K562 (cell line): ENCODE measurements around the gene VGLL1. TPM values are rescaled to one million over a fixed set of nuclear protein-coding genes. Genes with fewer than 3 reads are reported as not detected.
A peak's percentile ranks its signal among the peaks of the same experiment; 100 is the strongest.

ENCODE experiments used
- BRD9 ChIP-seq: fragments of 450-650 bp; IDR thresholded peaks from 2 replicates; pipeline ENCODE4 v1.6.1; 2018; ENCODE audit warnings: low read depth; ENCODE audit not compliant: partially characterized antibody
- CEBPB ChIP-seq: fragments of 450-650 bp; IDR thresholded peaks from 2 replicates; pipeline ENCODE4 v1.6.1; 2016; ENCODE audit warnings: missing genetic modification characterization, missing compliant biosample characterization
- DNMT1 ChIP-seq: fragments of 450-650 bp; IDR thresholded peaks from 2 replicates; pipeline ENCODE4 v1.6.1; 2016; ENCODE audit warnings: antibody characterized with exemption, mild to moderate bottlenecking
- DPF2 ChIP-seq: fragments of 450-650 bp; IDR thresholded peaks from 2 replicates; pipeline ENCODE4 v1.6.1; 2016
- FOXA3 ChIP-seq, 2 experiments: fragments of 450-650 bp in 1 of 2; sonication (generic) in 1 of 2; formaldehyde crosslinking; IDR thresholded peaks in 1 of 2; conservative IDR thresholded peaks in 1 of 2; 2 replicates each; pipeline versions ENCODE4 v1.4.0 to v1.8.0; 2020 to 2022; ENCODE audit warnings: mild to moderate bottlenecking in 2 of 2, missing genetic modification reagents in 1 of 2
- KHSRP ChIP-seq: fragments of 450-650 bp; IDR thresholded peaks from 2 replicates; pipeline ENCODE4 v1.6.1; 2017
- MAFG ChIP-seq: fragments of 450-650 bp; conservative IDR thresholded peaks from 2 replicates; pipeline ENCODE4 v1.6.1; 2016; ENCODE audit warnings: missing genetic modification characterization, missing compliant biosample characterization
- POU5F1 ChIP-seq: fragments of 150-350 bp; IDR thresholded peaks from 2 replicates; pipeline ENCODE4 v1.6.1; 2014; ENCODE audit warnings: borderline replicate concordance, low read length, low read depth, mild to moderate bottlenecking; ENCODE audit not compliant: partially characterized antibody
- THRAP3 ChIP-seq: fragments of 450-650 bp; IDR thresholded peaks from 2 replicates; pipeline ENCODE4 v1.6.1; 2016; ENCODE audit warnings: mild to moderate bottlenecking, inconsistent platforms, borderline replicate concordance
- ZFPM2 ChIP-seq: fragments of 250-450 bp; sonication (Bioruptor Pico); IDR thresholded peaks from 2 replicates; pipeline ENCODE4 v1.5.1; 2022; ENCODE audit warnings: mild to moderate bottlenecking
- ZNF12 ChIP-seq: sonication (generic); formaldehyde crosslinking; IDR thresholded peaks from 2 replicates; pipeline ENCODE4 v1.4.0; 2020; ENCODE audit warnings: mild to moderate bottlenecking, missing genetic modification reagents
- ZNF551 ChIP-seq: fragments of 250-450 bp; sonication (Bioruptor Pico); IDR thresholded peaks from 2 replicates; pipeline ENCODE4 v1.5.0; 2021; ENCODE audit warnings: mild to moderate bottlenecking, moderate library complexity
- ZNF583 ChIP-seq: fragments of 250-450 bp; sonication (Bioruptor Pico); IDR thresholded peaks from 2 replicates; pipeline ENCODE4 v1.4.0; 2020
- polyA plus RNA-seq, 8 experiments: library from polyadenylated mRNA; depleted of rRNA in 4 of 8; stranded (reverse) in 5 of 8; unstranded in 3 of 8; fragments of >200 nt; fragmentation: Nextera tagmentation in 2 of 8; fragmentation: Illumina TruSeq in 1 of 8; extraction: Ambion mirVana in 2 of 8; extraction: Trizol in 1 of 8; gene quantifications; 2 replicates each; pipeline versions ENCODE4 v1.2.1 to v1.2.3, GENCODE V29; 2011 to 2014; ENCODE audit warnings: inconsistent platforms in 1 of 8, missing spikeins in 1 of 8
- total RNA-seq, 7 experiments: library from RNA; depleted of rRNA in 6 of 7; stranded (reverse); fragments of >200 nt in 6 of 7; fragmentation: Illumina TruSeq in 2 of 7; extraction: Trizol in 2 of 7; gene quantifications; 2 replicates each; pipeline versions ENCODE4 v1.2.1 to v1.2.3, GENCODE V29; 2011 to 2021; ENCODE audit warnings: low replicate concordance in 1 of 7
- TF ChIP-seq, protein P1 (sequence below), 2 experiments: fragments of 450-650 bp in 1 of 2; sonication (generic) in 1 of 2; formaldehyde crosslinking in 1 of 2; IDR thresholded peaks; 2 replicates each; pipeline versions ENCODE4 v1.7.1 to v1.9.0; 2016 to 2022; ENCODE audit warnings: inconsistent platforms in 1 of 2, mild to moderate bottlenecking in 1 of 2, missing genetic modification reagents in 1 of 2
- TF ChIP-seq, protein P2 (sequence below): fragments of 450-650 bp; formaldehyde crosslinking; IDR thresholded peaks from 2 replicates; pipeline ENCODE4 v1.4.0; 2020; ENCODE audit warnings: mild to moderate bottlenecking, moderate library complexity
- TF ChIP-seq, protein P3 (sequence below): sonication (generic); formaldehyde crosslinking; IDR thresholded peaks from 2 replicates; pipeline ENCODE4 v1.8.0; 2022; ENCODE audit warnings: missing genetic modification reagents, mild to moderate bottlenecking, borderline replicate concordance

Gene VGLL1
- total and polyA plus RNA-seq, 9 of the 15 experiments (the other 6 are each of a cell fraction or from before 2014, with no cell fraction given), result not detected

DNA sequence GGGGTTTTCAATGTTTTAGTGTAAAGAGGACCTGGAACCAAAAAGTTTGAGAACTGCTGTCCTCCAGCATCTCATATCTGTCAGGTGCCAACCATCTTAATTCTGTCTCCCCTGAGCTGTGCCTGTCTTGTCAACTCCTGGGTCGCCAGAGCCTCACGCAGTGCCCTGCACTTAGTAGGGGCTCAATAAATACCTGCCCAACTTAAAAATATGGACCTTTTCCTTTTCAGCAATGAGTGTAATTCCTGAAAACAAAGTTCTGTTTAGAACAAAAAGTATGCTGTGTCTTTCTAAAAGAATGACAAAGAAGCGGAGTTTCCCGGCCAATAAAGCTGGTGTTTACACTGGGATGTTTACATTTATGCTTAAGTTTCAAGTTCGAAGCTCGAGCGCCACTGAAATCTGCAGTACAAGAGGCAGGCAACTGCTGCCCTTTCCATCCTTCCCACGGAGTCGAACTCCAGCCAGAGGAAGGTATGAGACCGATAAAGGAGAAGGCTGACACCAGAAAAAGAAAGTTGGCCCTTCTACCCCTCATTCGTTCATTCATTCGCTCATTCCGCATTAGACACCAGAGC lies 35.7 kb upstream of the VGLL1 start (continued):
- TF ChIP-seq MAFG (no peak), ZFPM2 (CRISPR knock-in tag) (no peak), CEBPB (no peak), FOXA3 (CRISPR knock-in tag; conservative IDR thresholded peaks at IDR 0.05 in 1 of 2, IDR thresholded peaks at IDR 0.05 in 1 of 2) (peak in 1 of 2 experiments; percentile 50; a peak in 1 of 4 replicates), ZNF551 (CRISPR knock-in tag) (no peak), POU5F1 (no peak), DPF2 (peak; percentile 49; the same call in 1 of the 2 replicates), DNMT1 (no peak), ZNF583 (CRISPR knock-in tag) (no peak), BRD9 (no peak), KHSRP (no peak), THRAP3 (no peak), ZNF12 (CRISPR knock-in tag) (no peak)
- TF ChIP-seq, protein P1, sequence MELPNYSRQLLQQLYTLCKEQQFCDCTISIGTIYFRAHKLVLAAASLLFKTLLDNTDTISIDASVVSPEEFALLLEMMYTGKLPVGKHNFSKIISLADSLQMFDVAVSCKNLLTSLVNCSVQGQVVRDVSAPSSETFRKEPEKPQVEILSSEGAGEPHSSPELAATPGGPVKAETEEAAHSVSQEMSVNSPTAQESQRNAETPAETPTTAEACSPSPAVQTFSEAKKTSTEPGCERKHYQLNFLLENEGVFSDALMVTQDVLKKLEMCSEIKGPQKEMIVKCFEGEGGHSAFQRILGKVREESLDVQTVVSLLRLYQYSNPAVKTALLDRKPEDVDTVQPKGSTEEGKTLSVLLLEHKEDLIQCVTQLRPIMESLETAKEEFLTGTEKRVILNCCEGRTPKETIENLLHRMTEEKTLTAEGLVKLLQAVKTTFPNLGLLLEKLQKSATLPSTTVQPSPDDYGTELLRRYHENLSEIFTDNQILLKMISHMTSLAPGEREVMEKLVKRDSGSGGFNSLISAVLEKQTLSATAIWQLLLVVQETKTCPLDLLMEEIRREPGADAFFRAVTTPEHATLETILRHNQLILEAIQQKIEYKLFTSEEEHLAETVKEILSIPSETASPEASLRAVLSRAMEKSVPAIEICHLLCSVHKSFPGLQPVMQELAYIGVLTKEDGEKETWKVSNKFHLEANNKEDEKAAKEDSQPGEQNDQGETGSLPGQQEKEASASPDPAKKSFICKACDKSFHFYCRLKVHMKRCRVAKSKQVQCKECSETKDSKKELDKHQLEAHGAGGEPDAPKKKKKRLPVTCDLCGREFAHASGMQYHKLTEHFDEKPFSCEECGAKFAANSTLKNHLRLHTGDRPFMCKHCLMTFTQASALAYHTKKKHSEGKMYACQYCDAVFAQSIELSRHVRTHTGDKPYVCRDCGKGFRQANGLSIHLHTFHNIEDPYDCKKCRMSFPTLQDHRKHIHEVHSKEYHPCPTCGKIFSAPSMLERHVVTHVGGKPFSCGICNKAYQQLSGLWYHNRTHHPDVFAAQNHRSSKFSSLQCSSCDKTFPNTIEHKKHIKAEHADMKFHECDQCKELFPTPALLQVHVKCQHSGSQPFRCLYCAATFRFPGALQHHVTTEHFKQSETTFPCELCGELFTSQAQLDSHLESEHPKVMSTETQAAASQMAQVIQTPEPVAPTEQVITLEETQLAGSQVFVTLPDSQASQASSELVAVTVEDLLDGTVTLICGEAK (IDR thresholded peaks at IDR 0.05), result peak; percentile 52; the same call in 1 of the 2 replicates
- TF ChIP-seq, protein P1 (CRISPR knock-in tag; IDR thresholded peaks at IDR 0.05), result no peak
- TF ChIP-seq, protein P2, sequence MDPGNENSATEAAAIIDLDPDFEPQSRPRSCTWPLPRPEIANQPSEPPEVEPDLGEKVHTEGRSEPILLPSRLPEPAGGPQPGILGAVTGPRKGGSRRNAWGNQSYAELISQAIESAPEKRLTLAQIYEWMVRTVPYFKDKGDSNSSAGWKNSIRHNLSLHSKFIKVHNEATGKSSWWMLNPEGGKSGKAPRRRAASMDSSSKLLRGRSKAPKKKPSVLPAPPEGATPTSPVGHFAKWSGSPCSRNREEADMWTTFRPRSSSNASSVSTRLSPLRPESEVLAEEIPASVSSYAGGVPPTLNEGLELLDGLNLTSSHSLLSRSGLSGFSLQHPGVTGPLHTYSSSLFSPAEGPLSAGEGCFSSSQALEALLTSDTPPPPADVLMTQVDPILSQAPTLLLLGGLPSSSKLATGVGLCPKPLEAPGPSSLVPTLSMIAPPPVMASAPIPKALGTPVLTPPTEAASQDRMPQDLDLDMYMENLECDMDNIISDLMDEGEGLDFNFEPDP (CRISPR knock-in tag), result no peak
- TF ChIP-seq, protein P3, sequence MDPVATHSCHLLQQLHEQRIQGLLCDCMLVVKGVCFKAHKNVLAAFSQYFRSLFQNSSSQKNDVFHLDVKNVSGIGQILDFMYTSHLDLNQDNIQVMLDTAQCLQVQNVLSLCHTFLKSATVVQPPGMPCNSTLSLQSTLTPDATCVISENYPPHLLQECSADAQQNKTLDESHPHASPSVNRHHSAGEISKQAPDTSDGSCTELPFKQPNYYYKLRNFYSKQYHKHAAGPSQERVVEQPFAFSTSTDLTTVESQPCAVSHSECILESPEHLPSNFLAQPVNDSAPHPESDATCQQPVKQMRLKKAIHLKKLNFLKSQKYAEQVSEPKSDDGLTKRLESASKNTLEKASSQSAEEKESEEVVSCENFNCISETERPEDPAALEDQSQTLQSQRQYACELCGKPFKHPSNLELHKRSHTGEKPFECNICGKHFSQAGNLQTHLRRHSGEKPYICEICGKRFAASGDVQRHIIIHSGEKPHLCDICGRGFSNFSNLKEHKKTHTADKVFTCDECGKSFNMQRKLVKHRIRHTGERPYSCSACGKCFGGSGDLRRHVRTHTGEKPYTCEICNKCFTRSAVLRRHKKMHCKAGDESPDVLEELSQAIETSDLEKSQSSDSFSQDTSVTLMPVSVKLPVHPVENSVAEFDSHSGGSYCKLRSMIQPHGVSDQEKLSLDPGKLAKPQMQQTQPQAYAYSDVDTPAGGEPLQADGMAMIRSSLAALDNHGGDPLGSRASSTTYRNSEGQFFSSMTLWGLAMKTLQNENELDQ (CRISPR knock-in tag), result no peak
